GM12864 (cell line): ENCODE data around the gene KIAA1328.

Experiments
- DNase-seq: peaks from one replicate; pipeline ENCODE4 v3.0.0-alpha.2; 2011; ENCODE audit warnings: low read depth
- H3K4me3 ChIP-seq: 2 replicates; pipeline ENCODE4 v1.5.1; 2011; ENCODE audit warnings: mild to moderate bottlenecking, low read depth, low read length, control low read depth
- TF ChIP-seq, protein P1 (sequence below): IDR thresholded peaks from 2 replicates; pipeline ENCODE4 v1.5.1; 2011; ENCODE audit warnings: low read depth, mild to moderate bottlenecking, moderate library complexity, low read length, control low read depth, inconsistent platforms; ENCODE audit errors: missing control alignments

KIAA1328 gene

DNA sequence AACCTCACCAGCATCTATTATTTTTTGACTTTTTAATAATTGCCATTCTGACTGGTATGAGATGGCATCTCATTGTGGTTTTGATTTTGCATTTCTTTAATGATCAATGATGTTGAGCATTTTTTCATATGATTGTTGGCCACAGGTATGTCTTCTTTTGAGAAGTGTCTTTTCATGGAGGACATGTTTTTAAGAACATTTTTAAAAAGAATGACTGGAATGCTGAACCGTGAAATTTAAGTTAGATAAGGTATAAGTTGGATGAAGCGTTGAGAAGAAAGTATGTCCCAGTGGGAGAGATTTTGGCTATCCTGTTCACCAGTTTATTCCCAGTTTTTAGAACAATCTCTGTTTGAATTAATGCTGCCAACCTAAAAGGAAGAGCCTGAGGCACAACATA lies 370.8 kb downstream of the KIAA1328 start:
- DNase-seq, result no peak
- TF ChIP-seq, protein P1, sequence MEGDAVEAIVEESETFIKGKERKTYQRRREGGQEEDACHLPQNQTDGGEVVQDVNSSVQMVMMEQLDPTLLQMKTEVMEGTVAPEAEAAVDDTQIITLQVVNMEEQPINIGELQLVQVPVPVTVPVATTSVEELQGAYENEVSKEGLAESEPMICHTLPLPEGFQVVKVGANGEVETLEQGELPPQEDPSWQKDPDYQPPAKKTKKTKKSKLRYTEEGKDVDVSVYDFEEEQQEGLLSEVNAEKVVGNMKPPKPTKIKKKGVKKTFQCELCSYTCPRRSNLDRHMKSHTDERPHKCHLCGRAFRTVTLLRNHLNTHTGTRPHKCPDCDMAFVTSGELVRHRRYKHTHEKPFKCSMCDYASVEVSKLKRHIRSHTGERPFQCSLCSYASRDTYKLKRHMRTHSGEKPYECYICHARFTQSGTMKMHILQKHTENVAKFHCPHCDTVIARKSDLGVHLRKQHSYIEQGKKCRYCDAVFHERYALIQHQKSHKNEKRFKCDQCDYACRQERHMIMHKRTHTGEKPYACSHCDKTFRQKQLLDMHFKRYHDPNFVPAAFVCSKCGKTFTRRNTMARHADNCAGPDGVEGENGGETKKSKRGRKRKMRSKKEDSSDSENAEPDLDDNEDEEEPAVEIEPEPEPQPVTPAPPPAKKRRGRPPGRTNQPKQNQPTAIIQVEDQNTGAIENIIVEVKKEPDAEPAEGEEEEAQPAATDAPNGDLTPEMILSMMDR, result no peak
- no peak overlapping the region for H3K4me3 ChIP-seq

- no peak overlapping the region for H3K4me3 ChIP-seq
- TF ChIP-seq, protein P1, result no peak
- no peak for DNase-seq
Observed at GRCh38 chr18:37207343-37207742, 378.4 kb downstream of the KIAA1328 start.

GRCh38 chr18:37210781-37211180 lies 381.9 kb downstream of the KIAA1328 start:
- DNase-seq, result no peak
- TF ChIP-seq, protein P1, result no peak
- no peak overlapping the region for H3K4me3 ChIP-seq

DNA sequence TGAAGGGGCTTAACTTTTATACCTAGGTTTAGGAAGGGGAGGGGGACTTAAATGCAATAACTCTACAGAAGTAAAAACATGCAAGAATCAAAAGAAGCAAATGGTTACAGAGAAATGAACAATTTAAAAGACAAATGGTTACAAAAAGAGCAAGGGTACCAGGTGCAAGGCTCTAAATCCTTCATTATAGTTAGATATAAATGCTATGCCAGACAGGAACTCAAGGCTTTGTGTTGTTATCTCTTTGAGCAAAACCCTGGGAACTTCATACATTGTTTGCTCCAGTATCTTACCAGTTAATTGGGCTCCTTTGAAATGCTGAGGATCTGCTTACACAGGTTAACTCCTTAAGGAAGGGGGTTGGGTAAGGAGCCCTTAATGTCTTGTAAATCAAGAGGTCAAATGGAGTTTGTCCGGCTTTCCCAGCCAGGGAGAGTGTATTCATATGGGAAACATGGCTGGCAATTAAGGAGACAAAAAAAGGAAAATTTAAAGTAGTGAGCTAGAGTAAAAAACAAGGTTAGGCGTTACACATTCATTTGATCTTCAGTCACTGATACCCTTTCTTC lies 389.2 kb downstream of the KIAA1328 start:
- no peak overlapping the region for H3K4me3 ChIP-seq
- no peak for DNase-seq
- TF ChIP-seq, protein P1, result no peak

GRCh38 chr18:37219257-37219656 lies 390.3 kb downstream of the KIAA1328 start:
- H3K4me3 ChIP-seq, result no peak overlapping the region
- DNase-seq, result no peak
- TF ChIP-seq, protein P1, result no peak

- DNase-seq, result no peak
- H3K4me3 ChIP-seq, result no peak overlapping the region
- TF ChIP-seq, protein P1, result no peak
Observed at GRCh38 chr18:37222354-37222998, 393.5 kb downstream of the KIAA1328 start.

- DNase-seq, result no peak
- TF ChIP-seq, protein P1, result no peak
- no peak overlapping the region for H3K4me3 ChIP-seq
Observed at GRCh38 chr18:37222999-37223378, 394.1 kb downstream of the KIAA1328 start.
